Mammary epithelial cell (primary cell): Measurements from ENCODE around the gene GOLGA3.

ENCODE experiments used
- EZH2 ChIP-seq: IDR thresholded peaks from 2 replicates; pipeline ENCODE4 v1.6.1; 2012; ENCODE audit warnings: low read length, inconsistent platforms, borderline replicate concordance
- TF ChIP-seq, protein P1 (sequence below), 2 donors: IDR thresholded peaks in 1 of 2; conservative IDR thresholded peaks in 1 of 2; 2 replicates each; pipeline ENCODE4 v1.5.1; 2011 to 2012; ENCODE audit warnings: inconsistent platforms in 2 of 2, low read length in 2 of 2, mild to moderate bottlenecking in 2 of 2, control low read depth in 1 of 2, low read depth in 1 of 2; ENCODE audit not compliant: insufficient read depth in 1 of 2; ENCODE audit errors: extremely low read depth in 1 of 2

GRCh38 chr12:132839558-132840235 is 11.0 kb upstream of the GOLGA3 start:
- TF ChIP-seq, protein P1, sequence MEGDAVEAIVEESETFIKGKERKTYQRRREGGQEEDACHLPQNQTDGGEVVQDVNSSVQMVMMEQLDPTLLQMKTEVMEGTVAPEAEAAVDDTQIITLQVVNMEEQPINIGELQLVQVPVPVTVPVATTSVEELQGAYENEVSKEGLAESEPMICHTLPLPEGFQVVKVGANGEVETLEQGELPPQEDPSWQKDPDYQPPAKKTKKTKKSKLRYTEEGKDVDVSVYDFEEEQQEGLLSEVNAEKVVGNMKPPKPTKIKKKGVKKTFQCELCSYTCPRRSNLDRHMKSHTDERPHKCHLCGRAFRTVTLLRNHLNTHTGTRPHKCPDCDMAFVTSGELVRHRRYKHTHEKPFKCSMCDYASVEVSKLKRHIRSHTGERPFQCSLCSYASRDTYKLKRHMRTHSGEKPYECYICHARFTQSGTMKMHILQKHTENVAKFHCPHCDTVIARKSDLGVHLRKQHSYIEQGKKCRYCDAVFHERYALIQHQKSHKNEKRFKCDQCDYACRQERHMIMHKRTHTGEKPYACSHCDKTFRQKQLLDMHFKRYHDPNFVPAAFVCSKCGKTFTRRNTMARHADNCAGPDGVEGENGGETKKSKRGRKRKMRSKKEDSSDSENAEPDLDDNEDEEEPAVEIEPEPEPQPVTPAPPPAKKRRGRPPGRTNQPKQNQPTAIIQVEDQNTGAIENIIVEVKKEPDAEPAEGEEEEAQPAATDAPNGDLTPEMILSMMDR (conservative IDR thresholded peaks at IDR 0.05 in 1 of 2, IDR thresholded peaks at IDR 0.05 in 1 of 2; ENCODE audit: extremely low read depth in 1 of 2, insufficient read depth in 1 of 2, low read depth in 1 of 2, low read length in 2 of 2): no peak
- no peak for TF ChIP-seq EZH2
